GM12878 (cell line): ENCODE measurements around the gene CEACAM6. TPM values are rescaled to one million over a fixed set of nuclear protein-coding genes. Genes with fewer than 3 reads are reported as not detected.
"Not testable (repeated sequence)": the region's sequence is repeated elsewhere in the genome, so short reads cannot be mapped to it uniquely, and the experiment has no call there.

ENCODE experiments used
- ATAC-seq: fragments of 200-7000 bp; cut with Tn5 transposase; 3 replicates; pipeline ENCODE4 v1.9.1; 2020; ENCODE audit warnings: mild to moderate bottlenecking, moderate library complexity
- BruUV-seq: library from RNA; stranded (reverse); fragments of 400-500 nt; replicated peaks from 2 replicates; lab custom pipeline; 2021; lab: Mats Ljungman, UMichigan
- CTCF ChIA-PET: fragments of 300-600 bp; sonication (Branson Sonifier 250); formaldehyde crosslinking; extraction: SDS; loops from one replicate; lab custom pipeline; 2021; ENCODE audit warnings: inconsistent platforms; lab: Yijun Ruan, JAX
- POLR2A ChIA-PET: fragments of 350-600 bp; formaldehyde crosslinking; extraction: SDS; loops from one replicate; lab custom pipeline; 2021; ENCODE audit warnings: inconsistent platforms; lab: Charles Lee
- RAD21 ChIA-PET: fragments of 300-600 bp; sonication (Branson Sonifier 250); formaldehyde crosslinking; loops from one replicate; lab custom pipeline; 2023; ENCODE audit warnings: antibody characterized with exemption; ENCODE audit not compliant: unreplicated experiment; lab: Charles Lee
- SMC1A ChIA-PET: fragments of 300-600 bp; sonication (Branson Sonifier 250); formaldehyde crosslinking; loops from one replicate; lab custom pipeline; 2023; ENCODE audit not compliant: unreplicated experiment, uncharacterized antibody; lab: Charles Lee
- DNase-seq: peaks from one replicate; pipeline ENCODE4 v3.0.0-alpha.2; 2011; ENCODE audit warnings: low read depth, low spot score
- FAIRE-seq: peaks from 3 replicates; lab custom pipeline; 2011; peaks lifted over from hg19 to GRCh38; lab: Jason Lieb, UNC
- H2AFZ ChIP-seq: 2 replicates; pipeline ENCODE4 v1.6.0; 2011; ENCODE audit warnings: low read depth, low read length, control low read depth; ENCODE audit not compliant: control insufficient read depth
- H3K27ac ChIP-seq: 2 replicates; pipeline ENCODE4 v1.5.1; 2011; ENCODE audit warnings: control low read depth; ENCODE audit not compliant: control insufficient read depth, insufficient read depth
- H3K27me3 ChIP-seq, 2 experiments: replicated peaks in 1 of 2; 2 replicates each; pipeline versions ENCODE4 v1.6.0 to v1.6.1; 2011; ENCODE audit warnings: low read length in 1 of 2; ENCODE audit not compliant: control insufficient read depth in 2 of 2, insufficient read depth in 2 of 2
- H3K36me3 ChIP-seq, 2 experiments: 2 replicates each; pipeline ENCODE4 v1.5.1; 2011; ENCODE audit warnings: low read length in 1 of 2; ENCODE audit not compliant: control insufficient read depth in 2 of 2, insufficient read depth in 2 of 2
- H3K4me1 ChIP-seq: 2 replicates; pipeline ENCODE4 v1.6.1; 2011; ENCODE audit warnings: mild to moderate bottlenecking, low read length, moderate library complexity, mixed read lengths; ENCODE audit not compliant: control insufficient read depth, insufficient read depth
- H3K4me2 ChIP-seq: 2 replicates; pipeline ENCODE4 v1.6.0; 2011; ENCODE audit warnings: control low read depth; ENCODE audit not compliant: control insufficient read depth, insufficient read depth
- H3K4me3 ChIP-seq: fragments of 200-600 bp; sonication (generic); 2 replicates; pipeline ENCODE4 v1.5.1; 2016
- H3K79me2 ChIP-seq: 2 replicates; pipeline ENCODE4 v1.6.0; 2011; ENCODE audit warnings: low read length; ENCODE audit not compliant: control insufficient read depth, insufficient read depth
- H3K9ac ChIP-seq: 2 replicates; pipeline ENCODE4 v1.8.0; 2011; ENCODE audit warnings: low read length, control low read depth, mixed read lengths; ENCODE audit not compliant: control insufficient read depth, insufficient read depth
- H3K9me3 ChIP-seq: replicated peaks from 3 replicates; pipeline ENCODE4 v1.5.1; 2011; ENCODE audit warnings: mild to moderate bottlenecking, low read length; ENCODE audit not compliant: control insufficient read depth, insufficient read depth
- H4K20me1 ChIP-seq: 2 replicates; pipeline ENCODE4 v1.6.0; 2011; ENCODE audit not compliant: control insufficient read depth, insufficient read depth
- FOXM1 ChIP-seq: IDR thresholded peaks from 2 replicates; pipeline ENCODE4 v1.6.1; 2012; ENCODE audit warnings: low read depth, mild to moderate bottlenecking, inconsistent platforms, low read length, moderate library complexity
- LARP7 ChIP-seq: fragments of 450-650 bp; IDR thresholded peaks from 2 replicates; pipeline ENCODE4 v1.6.1; 2017; ENCODE audit warnings: mild to moderate bottlenecking
- MYC ChIP-seq: IDR thresholded peaks from 2 replicates; pipeline ENCODE4 v1.6.1; 2011; ENCODE audit warnings: mild to moderate bottlenecking, low read length, moderate library complexity, inconsistent platforms; ENCODE audit not compliant: insufficient read depth, insufficient replicate concordance, insufficient read length, severe bottlenecking
- NFXL1 ChIP-seq: fragments of 450-650 bp; IDR thresholded peaks from 2 replicates; pipeline ENCODE4 v1.6.1; 2017; ENCODE audit warnings: antibody characterized with exemption, mild to moderate bottlenecking, borderline replicate concordance
- RELB ChIP-seq: fragments of 450-650 bp; IDR thresholded peaks from 2 replicates; pipeline ENCODE4 v1.6.1; 2017; ENCODE audit warnings: low read depth, mild to moderate bottlenecking, moderate library complexity
- WGBS: methylation state at CpG from one replicate; pipeline ENCODE4 v1.1.6; 2016; ENCODE audit warnings: low lambda C conversion rate; ENCODE audit not compliant: insufficient replicate concordance, insufficient coverage; ENCODE audit errors: missing lambda C conversion rate; 5-methylcytosine and 5-hydroxymethylcytosine counted together
- in situ Hi-C: fragments of 300-500 bp; cut with MboI; formaldehyde crosslinking; loops from 9 replicates; pipeline ENCODE4 v1.14.3; 2018; ENCODE audit warnings: mixed read lengths
- intact Hi-C: fragments of 100-400 bp; cut with micrococcal nuclease; formaldehyde crosslinking; loops from one replicate; pipeline ENCODE4 v1.14.2; 2022; ENCODE audit not compliant: unreplicated experiment
- polyA plus RNA-seq, 11 experiments: library from polyadenylated mRNA; depleted of rRNA in 4 of 11; unstranded in 6 of 11; stranded (reverse) in 5 of 11; fragments of >200 nt; fragmentation: Nextera tagmentation in 4 of 11; fragmentation: Illumina TruSeq in 1 of 11; extraction: Ambion mirVana in 4 of 11; extraction: Trizol in 1 of 11; gene quantifications; 1 replicate in 1 of 11; 2 replicates in 10 of 11; pipeline versions ENCODE4 v1.2.1 to v1.2.3, GENCODE V29; 2011 to 2016; ENCODE audit warnings: inconsistent platforms in 2 of 11, missing spikeins in 2 of 11, low read depth in 1 of 11
- total RNA-seq, 4 experiments: library from RNA; depleted of rRNA in 3 of 4; stranded (reverse); fragments of >200 nt in 3 of 4; fragmentation: Illumina TruSeq in 1 of 4; extraction: Trizol in 1 of 4; gene quantifications; 2 replicates each; pipeline versions ENCODE4 v1.2.1 to v1.2.3, GENCODE V29; 2013 to 2021

CEACAM6 gene
- total and polyA plus RNA-seq, 10 of the 15 experiments (the other 5 are each of a cell fraction or from before 2014, with no cell fraction given) = 0.26 TPM; not detected in 9

DNA sequence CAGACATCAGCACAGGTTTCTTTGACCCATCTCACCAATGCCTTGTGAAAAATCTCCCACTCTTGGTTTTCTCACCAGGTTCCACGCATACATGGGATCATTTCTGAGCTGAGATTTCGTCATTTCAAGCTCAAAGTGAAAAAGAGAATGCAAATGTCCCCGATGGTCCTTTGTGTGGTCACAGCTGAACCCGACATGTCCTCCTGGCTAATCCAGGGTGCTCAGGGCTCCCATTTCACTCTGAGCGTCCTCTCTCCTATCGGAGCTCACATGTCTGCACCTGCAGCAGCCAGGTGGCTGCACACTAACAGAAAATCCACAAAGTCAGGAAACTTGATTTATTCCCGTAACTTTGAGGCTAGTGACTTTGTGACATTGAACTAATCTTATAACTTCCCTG, 31.7 kb downstream of the CEACAM6 start (continued):
- TF ChIP-seq FOXM1 (no peak), LARP7 (no peak), MYC (no peak), NFXL1 (no peak), RELB (no peak)

- RAD21 ChIA-PET, SMC1A ChIA-PET, BruUV-seq, H3K36me3 ChIP-seq, H3K27ac ChIP-seq, DNase-seq, CTCF ChIA-PET, H3K27me3 ChIP-seq, H3K4me1 ChIP-seq, ATAC-seq, POLR2A ChIA-PET, H3K4me3 ChIP-seq, H4K20me1 ChIP-seq, FAIRE-seq, H3K79me2 ChIP-seq, intact Hi-C loops, in situ Hi-C loops, H3K9ac ChIP-seq, H3K4me2 ChIP-seq, H3K9me3 ChIP-seq, H2AFZ ChIP-seq: not testable (repeated sequence)
- no CpG with 5 or more reads among the region's 1 CpG for WGBS
Measured at GRCh38 chr19:41788518-41788917, 33.2 kb downstream of the CEACAM6 start.

GRCh38 chr19:41789053-41789452, 33.7 kb downstream of the CEACAM6 start:
- SMC1A ChIA-PET, H3K4me3 ChIP-seq, RAD21 ChIA-PET, H3K9me3 ChIP-seq, H3K36me3 ChIP-seq, H2AFZ ChIP-seq, intact Hi-C loops, BruUV-seq, H3K27me3 ChIP-seq, H3K9ac ChIP-seq, H3K79me2 ChIP-seq, H3K4me2 ChIP-seq, H3K4me1 ChIP-seq, ATAC-seq, FAIRE-seq, in situ Hi-C loops, H3K27ac ChIP-seq, POLR2A ChIA-PET, DNase-seq, H4K20me1 ChIP-seq: not testable (repeated sequence)
- CTCF ChIA-PET = interaction anchor here (2.2 to 7.2 kb wide), 2 partner anchors 12 to 34 kb away, joined by 8 to 188 read pairs; no protein-coding TSS in a partner anchor
- WGBS = 46% methylated on average over 3 of the region's 5 CpGs
